ENCODE data around the gene IL26. TPM values are rescaled to one million over a fixed set of nuclear protein-coding genes. Genes with fewer than 3 reads are reported as not detected.

The IL26 gene
- total RNA-seq, 1 donor from 2014 or later = not detected

GRCh38 chr12:68154779-68155178, 70.8 kb downstream of the IL26 start:
- Mint-ChIP-seq H3K36me3 (ENCODE audit: low read depth, unreplicated experiment) (no peaks in the 10 kb centered on the region), H3K9me3 (ENCODE audit: unreplicated experiment) (peaks cover 8% of the 10 kb centered on the region), H3K27me3 (ENCODE audit: low read depth, unreplicated experiment) (no peaks in the 10 kb centered on the region), H3K27ac (ENCODE audit: unreplicated experiment) (no peak overlapping the region), H3K4me3 (ENCODE audit: unreplicated experiment) (no peak overlapping the region), H3K4me1 (ENCODE audit: low read depth, unreplicated experiment) (no peaks in the 10 kb centered on the region)
- Histone ChIP-seq H3K9ac (ENCODE audit: low read length) (no peak overlapping the region), H3K36me3 (ENCODE audit: insufficient read depth, low read length) (no peaks in the 10 kb centered on the region), H3K9me3 (ENCODE audit: insufficient read depth, low read depth, low read length) (no peaks in the 10 kb centered on the region), H3K4me2 (ENCODE audit: low read length) (no peak overlapping the region), H2AFZ (ENCODE audit: low read depth, low read length) (no peak overlapping the region), H3K79me2 (ENCODE audit: insufficient read depth, low read length) (no peaks in the 10 kb centered on the region), H3K27ac (ENCODE audit: low read depth, low read length) (no peak overlapping the region), H3K4me3 (ENCODE audit: insufficient read depth, low read depth, low read length) (no peak overlapping the region), H3K4me1 (ENCODE audit: insufficient read depth, low read length) (no peaks in the 10 kb centered on the region), H3K27me3 (ENCODE audit: insufficient read depth, low read length) (peaks cover 15% of the 10 kb centered on the region), H4K20me1 (ENCODE audit: insufficient read depth, low read length) (no peaks in the 10 kb centered on the region)
- FAIRE-seq (no peak), DNase-seq (ENCODE audit: low read depth) (no peak)
- no peak for TF ChIP-seq EZH2 (IDR thresholded peaks at IDR 0.05; ENCODE audit: insufficient read depth, low read length)
- TF ChIP-seq, protein P1, sequence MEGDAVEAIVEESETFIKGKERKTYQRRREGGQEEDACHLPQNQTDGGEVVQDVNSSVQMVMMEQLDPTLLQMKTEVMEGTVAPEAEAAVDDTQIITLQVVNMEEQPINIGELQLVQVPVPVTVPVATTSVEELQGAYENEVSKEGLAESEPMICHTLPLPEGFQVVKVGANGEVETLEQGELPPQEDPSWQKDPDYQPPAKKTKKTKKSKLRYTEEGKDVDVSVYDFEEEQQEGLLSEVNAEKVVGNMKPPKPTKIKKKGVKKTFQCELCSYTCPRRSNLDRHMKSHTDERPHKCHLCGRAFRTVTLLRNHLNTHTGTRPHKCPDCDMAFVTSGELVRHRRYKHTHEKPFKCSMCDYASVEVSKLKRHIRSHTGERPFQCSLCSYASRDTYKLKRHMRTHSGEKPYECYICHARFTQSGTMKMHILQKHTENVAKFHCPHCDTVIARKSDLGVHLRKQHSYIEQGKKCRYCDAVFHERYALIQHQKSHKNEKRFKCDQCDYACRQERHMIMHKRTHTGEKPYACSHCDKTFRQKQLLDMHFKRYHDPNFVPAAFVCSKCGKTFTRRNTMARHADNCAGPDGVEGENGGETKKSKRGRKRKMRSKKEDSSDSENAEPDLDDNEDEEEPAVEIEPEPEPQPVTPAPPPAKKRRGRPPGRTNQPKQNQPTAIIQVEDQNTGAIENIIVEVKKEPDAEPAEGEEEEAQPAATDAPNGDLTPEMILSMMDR (IDR thresholded peaks at IDR 0.05; ENCODE audit: insufficient read depth, low read depth, low read length) = no peak

Other genes starting within 250 kb of the IL26 start
- not detected in 2 replicates for gene IFNG-AS1, start 236.4 kb downstream of the IL26 start, total RNA-seq
- gene IFNG, start 66.1 kb downstream of the IL26 start, total RNA-seq = not detected in 2 replicates
- gene IL22, start 27.8 kb upstream of the IL26 start, total RNA-seq = not detected in 2 replicates
- 10.8 and 10.9 TPM in 2 replicates for gene MDM1, start 106.6 kb upstream of the IL26 start, total RNA-seq